Measurements from ENCODE around the gene ENTPD1.

GRCh38 chr10:95906677-95907455 lies 150.9 kb downstream of the ENTPD1 start:
- TF ChIP-seq, protein P1, sequence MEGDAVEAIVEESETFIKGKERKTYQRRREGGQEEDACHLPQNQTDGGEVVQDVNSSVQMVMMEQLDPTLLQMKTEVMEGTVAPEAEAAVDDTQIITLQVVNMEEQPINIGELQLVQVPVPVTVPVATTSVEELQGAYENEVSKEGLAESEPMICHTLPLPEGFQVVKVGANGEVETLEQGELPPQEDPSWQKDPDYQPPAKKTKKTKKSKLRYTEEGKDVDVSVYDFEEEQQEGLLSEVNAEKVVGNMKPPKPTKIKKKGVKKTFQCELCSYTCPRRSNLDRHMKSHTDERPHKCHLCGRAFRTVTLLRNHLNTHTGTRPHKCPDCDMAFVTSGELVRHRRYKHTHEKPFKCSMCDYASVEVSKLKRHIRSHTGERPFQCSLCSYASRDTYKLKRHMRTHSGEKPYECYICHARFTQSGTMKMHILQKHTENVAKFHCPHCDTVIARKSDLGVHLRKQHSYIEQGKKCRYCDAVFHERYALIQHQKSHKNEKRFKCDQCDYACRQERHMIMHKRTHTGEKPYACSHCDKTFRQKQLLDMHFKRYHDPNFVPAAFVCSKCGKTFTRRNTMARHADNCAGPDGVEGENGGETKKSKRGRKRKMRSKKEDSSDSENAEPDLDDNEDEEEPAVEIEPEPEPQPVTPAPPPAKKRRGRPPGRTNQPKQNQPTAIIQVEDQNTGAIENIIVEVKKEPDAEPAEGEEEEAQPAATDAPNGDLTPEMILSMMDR (IDR thresholded peaks at IDR 0.05; ENCODE audit: insufficient read depth, low read length, poor library complexity, severe bottlenecking) = no peak
- no peak for TF ChIP-seq EZH2phosphoT487 (conservative IDR thresholded peaks at IDR 0.05; ENCODE audit: low read length)

Measured in SU-DHL-6 (cell line).